ENCODE measurements around the gene RNF144A. TPM values are rescaled to one million over a fixed set of nuclear protein-coding genes. Genes with fewer than 3 reads are reported as not detected.

The RNF144A gene
- total RNA-seq, 1 experiment from 2014 or later: 13.6 TPM

DNA sequence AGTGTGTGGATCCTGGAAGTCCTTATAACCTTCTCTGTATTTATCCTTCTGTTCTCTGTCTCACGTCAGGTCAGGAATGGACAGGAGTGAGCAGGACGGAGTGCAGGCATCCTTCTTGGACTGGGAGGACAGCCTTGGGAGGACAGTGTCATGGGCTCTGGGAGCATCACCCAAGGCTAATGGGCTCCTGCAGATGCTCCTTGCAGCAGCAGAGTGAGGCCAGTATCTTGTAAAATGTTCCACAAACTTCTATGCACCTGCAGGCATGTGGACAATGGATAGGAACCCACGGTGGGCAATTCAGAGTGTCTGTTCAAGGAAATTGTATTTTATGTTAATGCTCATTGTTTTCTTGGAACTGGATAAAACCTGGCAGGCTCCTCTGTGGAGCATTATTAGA, 176.2 kb downstream of the RNF144A start:
- no peak for TF ChIP-seq EZH2 (IDR thresholded peaks at IDR 0.05; ENCODE audit: borderline replicate concordance, low read depth, low read length, poor library complexity, severe bottlenecking)
- TF ChIP-seq, protein P1, sequence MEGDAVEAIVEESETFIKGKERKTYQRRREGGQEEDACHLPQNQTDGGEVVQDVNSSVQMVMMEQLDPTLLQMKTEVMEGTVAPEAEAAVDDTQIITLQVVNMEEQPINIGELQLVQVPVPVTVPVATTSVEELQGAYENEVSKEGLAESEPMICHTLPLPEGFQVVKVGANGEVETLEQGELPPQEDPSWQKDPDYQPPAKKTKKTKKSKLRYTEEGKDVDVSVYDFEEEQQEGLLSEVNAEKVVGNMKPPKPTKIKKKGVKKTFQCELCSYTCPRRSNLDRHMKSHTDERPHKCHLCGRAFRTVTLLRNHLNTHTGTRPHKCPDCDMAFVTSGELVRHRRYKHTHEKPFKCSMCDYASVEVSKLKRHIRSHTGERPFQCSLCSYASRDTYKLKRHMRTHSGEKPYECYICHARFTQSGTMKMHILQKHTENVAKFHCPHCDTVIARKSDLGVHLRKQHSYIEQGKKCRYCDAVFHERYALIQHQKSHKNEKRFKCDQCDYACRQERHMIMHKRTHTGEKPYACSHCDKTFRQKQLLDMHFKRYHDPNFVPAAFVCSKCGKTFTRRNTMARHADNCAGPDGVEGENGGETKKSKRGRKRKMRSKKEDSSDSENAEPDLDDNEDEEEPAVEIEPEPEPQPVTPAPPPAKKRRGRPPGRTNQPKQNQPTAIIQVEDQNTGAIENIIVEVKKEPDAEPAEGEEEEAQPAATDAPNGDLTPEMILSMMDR (conservative IDR thresholded peaks at IDR 0.05; ENCODE audit: low read depth, low read length): no peak
- Histone ChIP-seq H3K27me3 (replicated peaks; ENCODE audit: insufficient read depth, low read depth, low read length, poor library complexity) (no peaks in the 10 kb centered on the region), H3K4me3 (ENCODE audit: low read depth, low read length, poor library complexity, severe bottlenecking) (no peak overlapping the region), H3K27ac (ENCODE audit: low read depth, low read length, poor library complexity, severe bottlenecking) (no peak overlapping the region), H3K36me3 (ENCODE audit: insufficient read depth, low read length, poor library complexity, severe bottlenecking) (no peaks in the 10 kb centered on the region), H3K4me1 (ENCODE audit: insufficient read depth, low read length, poor library complexity, severe bottlenecking) (peaks cover 12% of the 10 kb centered on the region), H3K9me3 (ENCODE audit: low read depth, low read length, poor library complexity, severe bottlenecking) (no peaks in the 10 kb centered on the region)
- no TSS peak for BruUV-seq (replicated peaks)
- CTCF ChIA-PET: no interaction called here
- no peak for DNase-seq (ENCODE audit: low spot score)
- POLR2A ChIA-PET (ENCODE audit: low non-redundant PET): no interaction called here
- intact Hi-C loops (cut with micrococcal nuclease; ENCODE audit: unreplicated experiment): no loop called here

Other genes starting within 250 kb of the RNF144A start
- gene CMPK2, start 51.5 kb upstream of the RNF144A start, total RNA-seq (2021): 3.3 and 4.6 TPM in 2 replicates
- gene RSAD2, start 39.6 kb upstream of the RNF144A start, total RNA-seq (2021): 2.1 and 2.2 TPM in 2 replicates

Data from A673 (cell line).